SK-N-MC (cell line): ENCODE measurements around the gene NDRG2.
"Not testable (repeated sequence)": the region's sequence is repeated elsewhere in the genome, so short reads cannot be mapped to it uniquely, and the experiment has no call there.

Experiments
- DNase-seq: peaks from one replicate; pipeline ENCODE4 v3.0.0-alpha.2; 2011; ENCODE audit warnings: low read depth, low spot score
- H3K27ac ChIP-seq: fragments of 200-600 bp; sonication (generic); 2 replicates; pipeline ENCODE4 v1.5.1; 2016; ENCODE audit warnings: mixed run types
- H3K36me3 ChIP-seq: fragments of 200-600 bp; sonication (generic); 2 replicates; pipeline ENCODE4 v1.6.1; 2017; ENCODE audit warnings: antibody characterized with exemption, low read length, mixed read lengths; ENCODE audit not compliant: insufficient read depth
- H3K4me3 ChIP-seq: fragments of 200-600 bp; sonication (generic); 2 replicates; pipeline ENCODE4 v1.5.1; 2016
- H3K9ac ChIP-seq: fragments of 200-600 bp; sonication (generic); 2 replicates; pipeline ENCODE4 v1.8.0; 2017; ENCODE audit warnings: mixed run types, mixed read lengths; ENCODE audit not compliant: insufficient read length
- H3K9me3 ChIP-seq: fragments of 200-600 bp; sonication (generic); 2 replicates; pipeline ENCODE4 v1.6.1; 2017; ENCODE audit warnings: low read depth, mild to moderate bottlenecking, antibody characterized with exemption, low read length, moderate library complexity, mixed read lengths
- EZH2 ChIP-seq: fragments of 200-600 bp; sonication (generic); IDR thresholded peaks from one replicate; pipeline ENCODE4 v1.6.1; 2017; ENCODE audit warnings: antibody characterized with exemption
- FOXP2 ChIP-seq: optimal IDR thresholded peaks from 2 replicates; pipeline ENCODE3; 2011; ENCODE audit warnings: mild to moderate bottlenecking, moderate library complexity; ENCODE audit not compliant: insufficient read depth; ENCODE audit errors: extremely low read length, control extremely low read depth
- POLR2AphosphoS5 ChIP-seq: IDR thresholded peaks from 2 replicates; pipeline ENCODE4 v1.6.1; 2012; ENCODE audit warnings: mild to moderate bottlenecking, low read depth, low read length, borderline replicate concordance

NDRG2 gene

GRCh38 chr14:21015312-21015711, 9.5 kb downstream of the NDRG2 start:
- Histone ChIP-seq H3K9me3 (no peaks in the 10 kb centered on the region), H3K9ac (no peak overlapping the region), H3K4me3 (no peak overlapping the region), H3K27ac (no peak overlapping the region), H3K36me3 (no peaks in the 10 kb centered on the region; the same call in 1 of the 2 replicates)
- TF ChIP-seq EZH2 (no peak), POLR2AphosphoS5 (no peak), FOXP2 (no peak)
- no peak for DNase-seq

- H3K27ac ChIP-seq, result no peak overlapping the region
- peak; percentile 65 for DNase-seq
- no peaks in the 10 kb centered on the region for H3K9me3 ChIP-seq
- no peak overlapping the region for H3K9ac ChIP-seq
- no peaks in the 10 kb centered on the region; the same call in 1 of the 2 replicates for H3K36me3 ChIP-seq
- 0 out of 2 replicates have a peak overlapping the region, but pooled peaks have one; percentile 21 for H3K4me3 ChIP-seq
- no peak for TF ChIP-seq POLR2AphosphoS5
- TF ChIP-seq FOXP2, result no peak
- no peak for TF ChIP-seq EZH2
Observed at GRCh38 chr14:21014761-21015190, 10.1 kb downstream of the NDRG2 start.

GRCh38 chr14:21011136-21011535, 13.7 kb downstream of the NDRG2 start:
- no peak for DNase-seq
- Histone ChIP-seq H3K36me3 (no peaks in the 10 kb centered on the region), H3K9me3 (no peaks in the 10 kb centered on the region), H3K4me3 (no peak overlapping the region), H3K9ac (no peak overlapping the region), H3K27ac (no peak overlapping the region)
- no peak for TF ChIP-seq POLR2AphosphoS5
- TF ChIP-seq FOXP2, result no peak
- TF ChIP-seq EZH2, result no peak

- not testable (repeated sequence) for H3K9ac ChIP-seq, H3K27ac ChIP-seq, H3K4me3 ChIP-seq, H3K36me3 ChIP-seq, H3K9me3 ChIP-seq, DNase-seq
Observed at GRCh38 chr14:21009721-21010120, 15.1 kb downstream of the NDRG2 start.

- TF ChIP-seq FOXP2, result no peak
- no peak for TF ChIP-seq POLR2AphosphoS5
- no peak for TF ChIP-seq EZH2
- no peak for DNase-seq
- no peaks in the 10 kb centered on the region for H3K36me3 ChIP-seq
Observed at GRCh38 chr14:21003788-21004346, 21.0 kb downstream of the NDRG2 start.

GRCh38 chr14:21001218-21001617, 23.6 kb downstream of the NDRG2 start:
- Histone ChIP-seq H3K4me3 (no peak overlapping the region), H3K36me3 (peaks cover 7% of the 10 kb centered on the region), H3K27ac (no peak overlapping the region), H3K9ac (no peak overlapping the region), H3K9me3 (no peaks in the 10 kb centered on the region)
- DNase-seq, result no peak
- no peak for TF ChIP-seq FOXP2
- no peak for TF ChIP-seq EZH2
- TF ChIP-seq POLR2AphosphoS5, result no peak

More at GRCh38 chr14:21003788-21004346, 21.0 kb downstream of the NDRG2 start:
- no peaks in the 10 kb centered on the region for H3K9me3 ChIP-seq
- H3K4me3 ChIP-seq, result no peak overlapping the region
- H3K27ac ChIP-seq, result no peak overlapping the region
- H3K9ac ChIP-seq, result no peak overlapping the region

- Histone ChIP-seq H3K36me3 (peaks cover 23% of the 10 kb centered on the region), H3K4me3 (no peak overlapping the region), H3K27ac (no peak overlapping the region), H3K9me3 (no peaks in the 10 kb centered on the region), H3K9ac (no peak overlapping the region)
- no peak for DNase-seq
- TF ChIP-seq EZH2, result no peak
- no peak for TF ChIP-seq FOXP2
- no peak for TF ChIP-seq POLR2AphosphoS5
Observed at GRCh38 chr14:20999591-20999990, 25.3 kb downstream of the NDRG2 start.

GRCh38 chr14:20998674-20999366, 26.0 kb downstream of the NDRG2 start, which contains the start of gene SLC39A2:
Gene SLC39A2 (plus strand): TSS chr14:20999293. CDS start chr14:20999447, 154 bp downstream.
- Histone ChIP-seq H3K4me3 (peak within 1 kb of the TSS; percentile 32), H3K36me3 (peaks cover 31% of the 10 kb centered on the region), H3K27ac (peak within 1 kb of the TSS; percentile 52; the same call in 1 of the 2 replicates), H3K9ac (no peak within 1 kb of the TSS), H3K9me3 (no peaks in the 10 kb centered on the region)
- TF ChIP-seq EZH2 (no peak), POLR2AphosphoS5 (no peak), FOXP2 (no peak)
- no peak for DNase-seq
